ENCODE data around the gene MAP4K4. TPM values are rescaled to one million over a fixed set of nuclear protein-coding genes. Genes with fewer than 3 reads are reported as not detected.

MAP4K4 gene
- total and polyA plus RNA-seq, 4 donors, result 19.7 to 91.7 (median 54.0) TPM

- no peaks in the 10 kb centered on the region for H3K9me3 ChIP-seq (ENCODE audit: control insufficient read depth in 4 of 4, insufficient read depth in 3 of 4, low read length in 3 of 4)
- peaks cover 2 to 39% (median 11%) of the 10 kb centered on the region in 4 donors for H3K36me3 ChIP-seq (ENCODE audit: control insufficient read depth in 4 of 4, insufficient read depth in 4 of 4, low read length in 4 of 4)
- H3K4me1 ChIP-seq (ENCODE audit: control insufficient read depth in 5 of 5, insufficient read depth in 5 of 5, low read length in 5 of 5), result peaks cover 11 to 46% (median 36%) of the 10 kb centered on the region in 5 donors
- no peak for DNase-seq
- no peak for TF ChIP-seq CTCF (IDR thresholded peaks at IDR 0.05; ENCODE audit: control extremely low read depth, extremely low read depth)
- no peak for ATAC-seq (ENCODE audit: insufficient read depth, low FRiP score)
- 92 to 96% methylated on average over 2 of the region's 2 CpGs for WGBS, 2 donors
- no peaks in the 10 kb centered on the region for H3K27me3 ChIP-seq (ENCODE audit: control insufficient read depth in 3 of 3, insufficient read depth in 3 of 3, low read length in 2 of 3)
- peak overlapping the region in 1 of 2 donors; percentile 26 for H3K9ac ChIP-seq (ENCODE audit: insufficient read depth in 1 of 2, low read length in 2 of 2)
- H3K27ac ChIP-seq (ENCODE audit: low read depth in 1 of 2, low read length in 1 of 2), result peak overlapping the region in 1 of 2 donors; percentile 67
- no peak overlapping the region for H3K4me3 ChIP-seq
Observed at GRCh38 chr2:101826716-101827115, 129.2 kb downstream of the MAP4K4 start.

- Histone ChIP-seq H3K4me1 (ENCODE audit: control insufficient read depth in 5 of 5, insufficient read depth in 5 of 5, low read length in 5 of 5) (peaks cover 11 to 47% (median 36%) of the 10 kb centered on the region in 5 donors), H3K36me3 (ENCODE audit: control insufficient read depth in 4 of 4, insufficient read depth in 4 of 4, low read length in 4 of 4) (peaks cover 2 to 41% (median 12%) of the 10 kb centered on the region in 4 donors), H3K4me3 (no peak overlapping the region), H3K27me3 (ENCODE audit: control insufficient read depth in 3 of 3, insufficient read depth in 3 of 3, low read length in 2 of 3) (no peaks in the 10 kb centered on the region), H3K27ac (ENCODE audit: low read depth in 1 of 2, low read length in 1 of 2) (peak overlapping the region in 1 of 2 donors; percentile 62), H3K9ac (ENCODE audit: insufficient read depth in 1 of 2, low read length in 2 of 2) (no peak overlapping the region), H3K9me3 (ENCODE audit: control insufficient read depth in 4 of 4, insufficient read depth in 3 of 4, low read length in 3 of 4) (no peaks in the 10 kb centered on the region)
- DNase-seq (no peak), ATAC-seq (ENCODE audit: insufficient read depth, low FRiP score) (no peak)
- no peak for TF ChIP-seq CTCF (IDR thresholded peaks at IDR 0.05; ENCODE audit: control extremely low read depth, extremely low read depth)
- WGBS, 2 donors, result 79 to 88% methylated on average over 2 of the region's 2 CpGs
Observed at GRCh38 chr2:101827246-101827645, 129.7 kb downstream of the MAP4K4 start.

- WGBS, 2 donors, result 31 to 43% methylated on average over 5 of the region's 5 CpGs
- DNase-seq (no peak), ATAC-seq (ENCODE audit: insufficient read depth, low FRiP score) (no peak)
- Histone ChIP-seq H3K9me3 (ENCODE audit: control insufficient read depth in 4 of 4, insufficient read depth in 3 of 4, low read length in 3 of 4) (no peaks in the 10 kb centered on the region), H3K27ac (ENCODE audit: low read depth in 1 of 2, low read length in 1 of 2) (peak overlapping the region in 1 of 2 donors; percentile 62), H3K4me1 (ENCODE audit: control insufficient read depth in 5 of 5, insufficient read depth in 5 of 5, low read length in 5 of 5) (peaks cover 11 to 42% (median 36%) of the 10 kb centered on the region in 5 donors), H3K27me3 (ENCODE audit: control insufficient read depth in 3 of 3, insufficient read depth in 3 of 3, low read length in 2 of 3) (no peaks in the 10 kb centered on the region), H3K36me3 (ENCODE audit: control insufficient read depth in 4 of 4, insufficient read depth in 4 of 4, low read length in 4 of 4) (peaks cover 6 to 45% (median 14%) of the 10 kb centered on the region in 4 donors), H3K9ac (ENCODE audit: insufficient read depth in 1 of 2, low read length in 2 of 2) (peak overlapping the region in 1 of 2 donors; percentile 2), H3K4me3 (no peak overlapping the region)
- no peak for TF ChIP-seq CTCF (IDR thresholded peaks at IDR 0.05; ENCODE audit: control extremely low read depth, extremely low read depth)
Observed at GRCh38 chr2:101828257-101828656, 130.8 kb downstream of the MAP4K4 start.

All from lung (tissue), 12 donors.